Activated T-helper 1 cell treated with anti-CD3 and anti-CD28 coated beads, Interleukin-12 subunit alpha, Interleukin-12 subunit beta, Interleukin-2, Interleukin-4 antibody, amounts not matched to agents 30 ng/mL and 10 ng/mL and 1 ng/mL, durations not matched to agents 14 hours and 24 hours and 36 hours (primary cell): ENCODE data around the gene ARHGEF19. TPM values are rescaled to one million over a fixed set of nuclear protein-coding genes. Genes with fewer than 3 reads are reported as not detected.

Experiments
- DNase-seq: peaks from one replicate; pipeline ENCODE4 v3.0.0; 2021; ENCODE audit warnings: low spot score
- H3K27ac Mint-ChIP-seq: one replicate; pipeline ENCODE4 v1.8.0; 2021; ENCODE audit warnings: mild to moderate bottlenecking, mixed read lengths
- H3K27me3 Mint-ChIP-seq: one replicate; pipeline ENCODE4 v1.8.0; 2022; ENCODE audit warnings: mild to moderate bottlenecking, moderate library complexity, mixed read lengths; ENCODE audit not compliant: insufficient read depth
- H3K36me3 Mint-ChIP-seq: one replicate; pipeline ENCODE4 v1.8.0; 2021; ENCODE audit warnings: low read depth, mixed read lengths
- H3K4me1 Mint-ChIP-seq: one replicate; pipeline ENCODE4 v1.8.0; 2021; ENCODE audit warnings: low read depth, mixed read lengths
- H3K4me3 Mint-ChIP-seq: one replicate; pipeline ENCODE4 v1.8.0; 2021; ENCODE audit warnings: mild to moderate bottlenecking, moderate library complexity, mixed read lengths
- H3K9me3 Mint-ChIP-seq: one replicate; pipeline ENCODE4 v1.8.0; 2021; ENCODE audit warnings: mixed read lengths
- intact Hi-C: fragments of 100-400 bp; cut with micrococcal nuclease; formaldehyde crosslinking; loops from one replicate; pipeline ENCODE4 v1.15.1; 2024
- total RNA-seq: library from RNA; stranded (reverse); gene quantifications from 2 replicates; pipeline ENCODE4 v1.2.3, GENCODE V29; 2022

The ARHGEF19 gene
- total RNA-seq, 1 donor from 2014 or later = 11.2 TPM

DNA sequence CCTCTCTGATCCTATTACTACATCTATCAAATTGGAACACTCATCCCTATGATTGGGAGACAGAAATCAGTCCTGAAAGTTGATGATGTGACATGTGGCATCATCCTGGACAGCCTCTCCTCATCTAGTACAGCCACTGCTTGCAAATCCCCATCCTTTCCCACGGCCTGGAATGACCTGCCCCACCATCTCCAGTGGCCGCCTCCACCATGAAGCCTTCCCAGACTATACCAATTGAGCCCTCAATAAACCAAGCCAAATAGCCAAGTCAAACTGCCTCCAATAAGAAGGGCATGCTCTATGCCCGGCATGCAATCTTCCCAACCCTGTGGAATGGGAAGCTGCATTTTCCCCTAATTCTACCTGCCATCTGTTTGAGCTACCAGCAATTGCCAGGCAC lies 561 bp upstream of the ARHGEF19 start:
- Mint-ChIP-seq H3K4me3 (no peak overlapping the region), H3K27me3 (peaks cover 2% of the 10 kb centered on the region), H3K9me3 (no peaks in the 10 kb centered on the region), H3K27ac (no peak overlapping the region), H3K4me1 (peaks cover 12% of the 10 kb centered on the region), H3K36me3 (no peaks in the 10 kb centered on the region)
- intact Hi-C loops = no loop called here
- no peak for DNase-seq

DNA sequence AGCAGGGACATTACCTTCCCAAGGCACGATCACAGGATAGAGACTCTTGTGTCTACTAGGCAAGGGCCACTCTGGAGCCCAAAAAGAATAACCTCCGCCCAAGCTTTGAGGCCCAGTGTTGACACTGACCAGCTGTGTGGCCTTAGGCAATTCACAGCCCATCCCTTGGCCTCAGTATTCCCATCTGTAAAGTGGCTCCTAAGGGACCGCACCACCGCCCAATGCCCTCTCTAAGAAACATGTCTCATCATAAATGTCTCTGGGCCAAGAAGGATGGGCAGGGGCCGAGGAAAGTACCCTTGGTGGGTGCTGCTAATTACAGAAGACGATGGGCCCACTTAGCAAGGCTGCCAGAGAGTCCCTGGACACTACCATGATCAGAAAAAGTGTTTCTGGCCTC lies 628 bp downstream of the ARHGEF19 start:
- intact Hi-C loops = no loop called here
- H3K9me3 Mint-ChIP-seq = no peaks in the 10 kb centered on the region
- no peak for DNase-seq
- H3K27me3 Mint-ChIP-seq = peaks cover 2% of the 10 kb centered on the region
- no peaks in the 10 kb centered on the region for H3K36me3 Mint-ChIP-seq
- no peak overlapping the region for H3K27ac Mint-ChIP-seq
- peaks cover 8% of the 10 kb centered on the region for H3K4me1 Mint-ChIP-seq
- no peak overlapping the region for H3K4me3 Mint-ChIP-seq

DNA sequence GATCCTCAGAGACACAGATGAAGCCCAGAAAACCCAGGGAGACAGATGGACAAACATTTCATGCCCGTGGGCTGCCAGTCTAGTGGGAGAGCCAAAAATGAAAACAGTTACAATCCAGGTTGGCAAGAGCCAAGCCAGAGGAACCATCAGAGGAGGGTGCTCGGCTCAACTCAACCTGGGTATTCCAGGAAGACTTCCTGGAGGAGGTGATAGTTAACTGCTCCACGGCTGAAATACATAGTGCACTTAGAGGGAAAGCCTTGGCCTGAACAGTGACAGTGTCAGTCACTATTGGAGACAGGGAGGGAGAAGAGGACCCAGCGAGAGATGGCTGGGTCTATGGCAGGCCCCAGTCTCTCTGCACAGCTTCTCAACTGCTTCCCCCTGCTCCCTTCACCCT lies 1.9 kb downstream of the ARHGEF19 start:
- peaks cover 2% of the 10 kb centered on the region for H3K27me3 Mint-ChIP-seq
- H3K27ac Mint-ChIP-seq = no peak overlapping the region
- no peak overlapping the region for H3K4me3 Mint-ChIP-seq
- intact Hi-C loops = no loop called here
- no peak for DNase-seq
- no peaks in the 10 kb centered on the region for H3K4me1 Mint-ChIP-seq
- no peaks in the 10 kb centered on the region for H3K9me3 Mint-ChIP-seq
- no peaks in the 10 kb centered on the region for H3K36me3 Mint-ChIP-seq

DNA sequence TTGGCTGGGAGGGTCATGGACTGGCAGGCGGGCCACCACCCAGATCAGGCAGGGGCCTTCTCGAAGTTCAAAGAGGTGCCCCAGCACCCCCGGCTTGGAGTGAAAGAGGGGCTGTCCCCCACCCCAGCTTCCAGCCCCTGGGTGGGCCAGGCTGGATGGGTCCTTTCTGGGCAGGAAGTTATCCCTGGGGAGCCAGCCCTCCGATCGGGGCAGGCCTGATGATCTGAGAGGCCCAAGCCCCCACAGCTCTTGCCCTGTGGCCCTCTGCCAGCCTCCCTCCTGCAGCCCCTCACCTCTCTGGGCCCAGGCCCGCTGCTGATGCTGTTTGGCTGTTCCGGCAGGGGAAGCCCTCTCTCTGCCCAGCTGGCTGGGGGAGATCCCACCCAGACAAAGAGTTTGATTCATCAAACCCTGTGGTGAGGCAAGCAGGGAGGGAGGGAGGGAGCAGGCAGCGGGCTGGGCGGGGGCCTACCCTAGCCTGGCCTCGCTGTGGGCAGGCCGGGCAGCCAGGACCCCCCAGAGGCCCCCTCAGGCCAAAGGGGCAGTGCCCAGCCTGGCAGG lies 2.5 kb downstream of the ARHGEF19 start:
- DNase-seq = no peak
- intact Hi-C loops = loop anchor here (5.0 kb wide), 1 partner anchor 287 kb away; no protein-coding TSS in a partner anchor
- no peaks in the 10 kb centered on the region for H3K9me3 Mint-ChIP-seq
- H3K27me3 Mint-ChIP-seq = peaks cover 2% of the 10 kb centered on the region
- no peaks in the 10 kb centered on the region for H3K36me3 Mint-ChIP-seq
- H3K4me1 Mint-ChIP-seq = no peaks in the 10 kb centered on the region
- no peak overlapping the region for H3K4me3 Mint-ChIP-seq
- H3K27ac Mint-ChIP-seq = no peak overlapping the region

DNA sequence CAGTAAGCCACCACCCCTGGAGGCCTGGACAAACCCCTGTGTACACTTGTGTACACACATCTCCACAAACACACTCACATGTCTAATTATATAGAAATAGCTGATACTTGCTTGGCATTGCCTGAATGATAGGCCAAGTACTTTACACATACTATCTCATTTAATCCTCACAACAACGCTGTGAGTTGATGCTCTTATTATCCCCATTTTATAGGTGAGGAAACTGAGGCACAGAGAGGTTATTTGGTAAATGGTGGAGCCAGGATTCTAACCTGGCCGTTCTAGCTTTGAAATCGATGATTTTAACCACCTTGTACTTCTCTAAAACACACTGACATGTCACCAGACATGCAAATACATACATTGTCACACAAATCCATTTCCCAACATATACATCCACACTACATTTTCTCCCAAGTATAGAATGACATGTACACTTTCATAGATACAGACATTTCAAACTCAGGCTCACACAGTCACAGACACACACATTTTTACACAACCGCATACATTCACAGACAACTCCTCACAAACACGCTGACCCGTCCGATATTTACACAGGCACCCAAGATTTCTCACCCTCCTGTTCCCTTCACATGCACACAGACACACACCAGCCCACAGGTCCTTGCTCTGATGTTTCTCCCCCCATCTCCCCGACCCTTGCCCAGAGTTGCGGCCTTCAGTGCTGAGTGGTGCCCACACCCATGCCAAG lies 3.2 kb downstream of the ARHGEF19 start:
- Mint-ChIP-seq H3K27ac (no peak overlapping the region), H3K9me3 (no peaks in the 10 kb centered on the region), H3K36me3 (no peaks in the 10 kb centered on the region), H3K4me1 (no peaks in the 10 kb centered on the region), H3K27me3 (peaks cover 2% of the 10 kb centered on the region), H3K4me3 (peak overlapping the region; percentile 34)
- intact Hi-C loops = loop anchor here (5.0 kb wide), 1 partner anchor 288 kb away; no protein-coding TSS in a partner anchor
- DNase-seq = no peak

DNA sequence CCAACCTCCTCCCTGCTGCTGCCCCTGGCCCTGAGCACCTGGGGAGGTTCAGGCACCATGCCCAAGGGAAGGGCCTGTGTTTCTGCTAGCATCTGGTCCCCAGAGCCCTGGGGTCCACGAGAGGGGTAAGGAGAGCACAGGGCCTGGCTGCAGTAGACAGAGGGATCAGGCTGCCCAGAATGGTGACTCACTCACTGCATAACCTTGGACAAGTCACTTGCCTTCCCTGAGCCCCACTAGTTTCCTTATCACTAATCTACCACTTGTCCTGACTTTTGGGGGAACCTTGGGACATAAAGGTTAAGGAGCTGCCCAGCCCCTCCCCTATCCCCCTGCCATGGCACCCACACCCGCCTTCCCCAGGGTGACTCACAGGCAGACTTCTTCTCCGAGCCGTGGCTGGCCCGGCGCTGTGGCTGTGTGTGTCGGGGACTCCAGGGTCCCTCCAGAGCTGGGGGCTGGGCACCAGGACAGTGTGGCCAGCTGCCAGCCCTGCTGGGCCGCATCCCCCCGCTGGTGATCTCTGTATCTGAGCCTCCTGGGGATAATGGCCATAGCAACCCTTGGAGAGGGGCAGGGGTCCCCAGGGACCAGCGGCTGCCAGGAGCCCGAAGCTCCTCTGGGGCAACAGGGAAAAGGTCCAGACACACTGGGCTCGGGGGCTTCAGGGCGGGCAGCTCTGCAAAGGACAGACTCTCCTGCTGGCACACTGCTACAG lies 4.0 kb downstream of the ARHGEF19 start:
- Mint-ChIP-seq H3K4me1 (no peaks in the 10 kb centered on the region), H3K36me3 (peaks cover 5% of the 10 kb centered on the region), H3K27ac (no peak overlapping the region), H3K27me3 (peaks cover 2% of the 10 kb centered on the region), H3K9me3 (no peaks in the 10 kb centered on the region), H3K4me3 (peak overlapping the region; percentile 34)
- no peak for DNase-seq
- intact Hi-C loops = loop anchor here (5.0 kb wide), 1 partner anchor 289 kb away; no protein-coding TSS in a partner anchor

DNA sequence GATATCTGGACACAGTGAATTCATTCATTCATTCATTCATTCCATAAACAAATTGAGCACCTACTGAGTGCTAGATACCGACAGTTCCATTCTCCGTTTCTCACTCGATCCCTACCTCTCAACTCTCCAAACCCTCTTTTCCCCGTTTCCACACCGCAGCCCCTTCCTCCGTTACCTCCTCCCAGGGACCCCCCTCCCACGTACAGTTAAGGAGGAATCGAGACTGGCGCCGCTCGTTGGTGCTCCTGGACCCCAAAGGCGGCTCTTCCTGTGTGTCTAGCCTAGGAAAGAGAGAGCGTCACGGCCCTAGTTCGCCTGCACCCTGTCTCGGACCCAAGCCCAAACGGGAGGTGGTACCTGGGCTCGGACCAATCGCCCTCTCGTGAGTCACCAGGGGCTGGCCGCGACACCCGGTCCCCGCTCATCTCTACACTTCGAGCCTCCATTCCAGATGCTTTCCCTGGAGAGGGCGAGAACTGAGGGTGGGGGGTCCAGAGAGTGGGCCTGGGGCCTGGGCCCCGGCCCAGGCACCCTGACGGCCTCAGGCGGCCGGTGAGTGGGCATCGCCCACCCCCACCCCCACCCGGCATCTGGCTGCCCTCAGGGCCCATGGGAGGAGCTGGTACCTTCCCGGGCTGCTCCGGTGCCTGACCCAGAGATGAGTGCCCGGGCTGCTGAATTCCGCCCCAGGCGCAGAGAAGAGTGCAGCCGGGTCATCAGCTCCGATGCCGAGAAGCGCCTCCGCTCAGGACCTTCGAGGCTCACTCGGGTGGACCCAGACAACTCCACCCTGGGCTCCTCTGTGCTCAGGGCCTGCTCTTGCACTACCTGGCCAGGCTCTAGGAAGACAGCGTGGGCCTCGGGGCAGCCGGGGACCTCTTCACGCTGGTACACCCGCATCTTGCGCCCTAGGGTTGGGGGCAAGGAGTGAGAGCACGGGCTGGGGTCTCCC lies 4.9 kb downstream of the ARHGEF19 start:
- intact Hi-C loops = loop anchor here (5.0 kb wide), 1 partner anchor 290 kb away; no protein-coding TSS in a partner anchor
- Mint-ChIP-seq H3K4me1 (no peaks in the 10 kb centered on the region), H3K27ac (peak overlapping the region; percentile 97), H3K4me3 (peak overlapping the region; percentile 83), H3K27me3 (no peaks in the 10 kb centered on the region), H3K9me3 (no peaks in the 10 kb centered on the region), H3K36me3 (peaks cover 10% of the 10 kb centered on the region)
- no peak for DNase-seq

DNA sequence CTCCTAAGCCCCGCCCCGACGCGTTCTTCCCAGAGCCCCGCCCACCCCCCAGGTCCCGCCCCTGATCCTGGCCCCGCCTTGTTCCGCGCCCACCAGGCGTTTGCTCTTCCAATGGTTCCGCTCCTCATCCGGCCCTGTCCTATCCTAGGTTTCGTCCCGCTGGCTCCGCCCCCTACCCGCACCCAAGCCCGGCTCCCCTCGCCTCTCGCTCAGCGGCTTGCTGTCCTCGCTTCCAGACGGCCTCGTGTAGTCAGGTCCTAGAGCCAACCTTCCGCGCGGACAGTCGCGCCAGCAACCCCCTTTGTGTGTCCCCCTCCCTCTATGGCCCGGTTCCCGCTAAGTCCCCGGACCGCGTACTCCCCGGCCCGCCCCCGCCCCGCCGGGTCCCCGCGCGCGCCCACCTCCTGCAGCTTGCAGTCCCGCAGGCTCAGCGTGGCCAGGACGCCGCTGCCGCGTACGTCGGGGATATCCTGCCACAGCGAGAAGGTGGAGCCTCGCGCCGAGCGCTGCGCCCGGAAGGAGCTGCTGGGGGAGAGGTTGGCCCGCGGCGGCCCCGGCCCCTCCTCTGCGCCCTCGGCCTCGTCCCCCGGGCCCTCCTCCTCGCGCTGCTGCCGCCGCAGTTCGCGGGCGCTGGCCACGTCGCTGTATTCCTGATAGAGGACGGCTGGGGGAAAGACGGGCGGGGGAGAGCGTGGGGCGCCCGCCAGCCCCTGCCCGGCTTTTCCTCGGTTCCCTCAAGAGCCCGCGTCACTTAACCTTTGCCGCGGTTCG lies 5.7 kb downstream of the ARHGEF19 start:
- Mint-ChIP-seq H3K9me3 (no peaks in the 10 kb centered on the region), H3K4me1 (no peaks in the 10 kb centered on the region), H3K27ac (peak overlapping the region; percentile 97), H3K27me3 (no peaks in the 10 kb centered on the region), H3K4me3 (peak overlapping the region; percentile 83), H3K36me3 (peaks cover 10% of the 10 kb centered on the region)
- DNase-seq = peak; percentile 92
- intact Hi-C loops = loop anchor here (1.0 to 5.0 kb wide), 8 partner anchors 11 to 373 kb away; partner anchors contain the start of genes CPLANE2, FBXO42 and SZRD1

DNA sequence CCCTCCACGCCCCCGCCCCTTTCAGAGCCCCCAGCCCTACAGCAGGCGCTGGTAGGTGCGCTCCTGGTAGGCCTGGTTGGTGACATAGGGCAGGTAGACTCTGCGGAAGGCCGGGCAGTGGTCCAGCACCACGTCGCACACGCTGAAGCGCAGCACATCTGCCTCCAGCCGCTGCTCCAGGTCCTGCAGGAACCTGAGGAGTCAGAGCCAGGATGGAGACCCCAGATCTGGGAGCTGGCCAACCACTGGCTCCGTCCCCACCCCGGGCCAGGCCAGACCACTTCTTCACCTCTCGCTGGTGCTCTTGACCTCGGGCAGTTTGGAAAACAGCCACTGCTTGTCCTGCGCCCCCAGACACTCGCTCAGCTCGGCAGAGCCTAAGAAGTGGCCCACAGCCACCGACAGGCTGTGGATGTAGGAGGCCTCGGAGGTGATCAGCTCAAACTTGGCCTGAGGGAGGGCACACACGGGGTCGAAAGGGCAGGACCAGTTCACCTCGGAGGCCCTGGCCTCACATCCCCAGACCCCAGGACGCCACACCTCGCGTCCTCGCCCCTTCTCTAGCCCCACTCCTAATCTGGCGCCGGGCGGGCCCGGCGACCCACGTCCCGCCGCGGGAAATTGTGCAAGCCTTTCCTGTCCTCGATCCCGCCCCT lies 6.4 kb downstream of the ARHGEF19 start:
- Mint-ChIP-seq H3K4me1 (no peaks in the 10 kb centered on the region), H3K36me3 (peaks cover 10% of the 10 kb centered on the region), H3K27me3 (no peaks in the 10 kb centered on the region), H3K9me3 (no peaks in the 10 kb centered on the region), H3K27ac (peak overlapping the region; percentile 97), H3K4me3 (peak overlapping the region; percentile 83)
- DNase-seq = no peak
- intact Hi-C loops = loop anchor here (1.0 to 5.0 kb wide), 8 partner anchors 11 to 373 kb away; partner anchors contain the start of genes CPLANE2, FBXO42 and SZRD1

DNA sequence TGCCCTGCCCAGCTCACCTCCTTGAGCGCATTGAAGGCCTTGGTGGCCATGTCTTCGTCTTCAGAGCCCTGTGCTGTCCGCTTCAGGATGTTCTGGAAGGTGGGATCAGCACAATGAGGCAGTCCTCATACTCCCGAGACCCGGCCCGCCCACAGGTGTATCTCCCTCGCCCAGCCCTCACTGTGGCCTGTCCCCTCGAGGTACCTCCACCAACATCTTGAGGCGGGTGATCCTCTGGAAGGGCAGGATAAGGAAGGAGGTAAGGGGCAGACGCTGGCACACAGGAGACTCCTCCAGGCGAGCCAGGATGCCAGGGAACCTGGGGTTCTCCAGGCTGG lies 7.1 kb downstream of the ARHGEF19 start:
- Mint-ChIP-seq H3K4me1 (no peaks in the 10 kb centered on the region), H3K27me3 (no peaks in the 10 kb centered on the region), H3K9me3 (no peaks in the 10 kb centered on the region), H3K4me3 (no peak overlapping the region), H3K36me3 (peaks cover 10% of the 10 kb centered on the region), H3K27ac (no peak overlapping the region)
- DNase-seq = no peak
- intact Hi-C loops = loop anchor here (5.0 kb wide), 1 partner anchor 292 kb away; no protein-coding TSS in a partner anchor

DNA sequence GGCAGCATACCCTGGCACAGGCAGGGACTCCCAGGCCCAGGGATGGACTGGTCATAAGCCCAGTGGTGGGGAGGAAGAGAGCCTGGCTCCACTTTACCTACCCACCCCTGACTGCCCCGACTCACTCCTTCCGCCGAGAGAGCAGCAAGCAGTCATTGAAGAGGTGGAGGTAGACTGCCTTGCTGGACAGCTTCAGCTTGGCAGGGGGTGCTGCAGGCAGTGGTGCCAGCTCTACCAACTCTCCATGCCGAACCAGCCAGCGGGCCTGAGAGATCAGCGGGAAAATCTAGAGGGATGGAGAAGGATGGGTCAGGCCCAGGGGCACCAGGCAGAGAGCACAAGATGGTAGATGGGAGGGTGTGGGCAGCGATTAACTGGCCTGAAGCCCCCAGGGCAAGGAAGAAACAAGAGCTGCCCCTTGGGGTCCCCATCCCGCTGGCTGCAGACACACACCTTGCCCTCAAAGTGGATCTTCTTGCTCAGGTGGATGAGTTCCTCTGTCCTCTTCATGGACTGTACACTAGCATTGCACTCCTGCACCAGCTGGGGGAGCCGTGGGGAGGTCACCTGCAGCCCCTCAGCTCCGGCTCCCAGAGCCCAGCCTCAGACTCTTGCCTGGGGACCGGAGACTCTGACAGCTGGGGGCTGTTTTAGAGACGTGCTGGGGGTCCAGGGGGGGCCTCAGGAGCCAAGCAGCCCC lies 7.7 kb downstream of the ARHGEF19 start:
- Mint-ChIP-seq H3K4me1 (no peaks in the 10 kb centered on the region), H3K36me3 (peaks cover 10% of the 10 kb centered on the region), H3K4me3 (peak overlapping the region; percentile 47), H3K9me3 (no peaks in the 10 kb centered on the region), H3K27me3 (no peaks in the 10 kb centered on the region), H3K27ac (no peak overlapping the region)
- DNase-seq = no peak
- intact Hi-C loops = loop anchor here (5.0 kb wide), 1 partner anchor 293 kb away; no protein-coding TSS in a partner anchor
